Diencephalon (tissue), 1 donor: ENCODE measurements around the gene APMAP. TPM values are rescaled to one million over a fixed set of nuclear protein-coding genes. Genes with fewer than 3 reads are reported as not detected.

Experiments
- small RNA-seq: library from RNA; depleted of rRNA; stranded (forward); fragments of <200 nt; gene quantifications from one replicate; pipeline ENCODE3, GENCODE V24; 2014
- total RNA-seq: library from RNA; depleted of rRNA; stranded (reverse); fragments of >200 nt; gene quantifications from one replicate; pipeline ENCODE4 v1.2.3, GENCODE V29; 2014

The APMAP gene
- total RNA-seq: 85.6 TPM

GRCh38 chr20:24992487-24993205 lies at the start of gene APMAP:
Gene APMAP, minus strand, starts transcription at chr20:24992751. Its CDS starts 63 bp downstream, at chr20:24992688.

GRCh38 chr20:24948939-24949679 lies 43.4 kb downstream of the APMAP start, which contains the start of gene CST7:
Gene CST7, plus strand, starts transcription at chr20:24949269. Its CDS starts 237 bp downstream, at chr20:24949506.

Small RNA genes lying within 50 kb of the gene (small RNA-seq; reads per million reads assigned to genes)
- gene RNU6-1257P: not detected

Other genes starting within 250 kb of the APMAP start
- gene CST7, start 43.5 kb downstream of the APMAP start, total RNA-seq: 0.69 TPM
- 9.9 TPM for gene ACSS1, start 65.4 kb upstream of the APMAP start, total RNA-seq
- gene VSX1, start 89.4 kb upstream of the APMAP start, total RNA-seq: 0.46 TPM
- 64.1 TPM for gene ENTPD6, start 203.0 kb upstream of the APMAP start, total RNA-seq